Left ventricle myocardium inferior (tissue), 1 donor: ENCODE data around the gene ZNF579. TPM values are rescaled to one million over a fixed set of nuclear protein-coding genes. Genes with fewer than 3 reads are reported as not detected.

Experiments used
- DNase-seq: peaks from one replicate; pipeline ENCODE4 v3.0.0-alpha.2; 2020
- H3K27ac ChIP-seq: fragments of 200-600 bp; replicated peaks from 2 replicates; pipeline ENCODE4 v1.8.0; 2021
- H3K27me3 ChIP-seq: fragments of 200-600 bp; 2 replicates; pipeline ENCODE4 v1.8.0; 2021; ENCODE audit warnings: low read depth
- H3K36me3 ChIP-seq: fragments of 200-600 bp; 2 replicates; pipeline ENCODE4 v1.8.0; 2021
- H3K4me1 ChIP-seq: fragments of 200-600 bp; 2 replicates; pipeline ENCODE4 v1.8.0; 2021
- H3K4me3 ChIP-seq: fragments of 200-600 bp; 2 replicates; pipeline ENCODE4 v1.8.0; 2021; ENCODE audit warnings: mild to moderate bottlenecking, moderate library complexity
- H3K9me3 ChIP-seq: fragments of 200-600 bp; replicated peaks from 2 replicates; pipeline ENCODE4 v1.8.0; 2021
- CTCF ChIP-seq: fragments of 200-600 bp; IDR thresholded peaks from 2 replicates; pipeline ENCODE4 v1.8.0; 2021; ENCODE audit warnings: antibody characterized with exemption, mild to moderate bottlenecking, borderline replicate concordance
- intact Hi-C: fragments of 100-400 bp; cut with micrococcal nuclease; formaldehyde crosslinking; loops from one replicate; pipeline ENCODE4 v1.11.0; 2022
- total RNA-seq: library from RNA; stranded (reverse); fragmentation: NEBNext Ultra II Directional; extraction: Animal tissue kit (Norgen Biotek cat#: 25700); gene quantifications from one replicate; pipeline ENCODE4 v1.2.1, GENCODE V29; 2021
- donor health status: DM: no; HTN: yes; CAD: no; lungs with severe emphysema.

ZNF579 gene
- total RNA-seq, 1 donor from 2014 or later: 11.5 TPM

GRCh38 chr19:55543567-55543966 lies 37.1 kb downstream of the ZNF579 start:
- Histone ChIP-seq H3K4me3 (no peak overlapping the region), H3K9me3 (no peaks in the 10 kb centered on the region), H3K27me3 (peaks cover 10% of the 10 kb centered on the region), H3K36me3 (no peaks in the 10 kb centered on the region), H3K27ac (no peak overlapping the region), H3K4me1 (peaks cover 36% of the 10 kb centered on the region)
- TF ChIP-seq CTCF: no peak
- no peak for DNase-seq
- intact Hi-C loops: no loop called here

GRCh38 chr19:55542292-55542855 lies 38.3 kb downstream of the ZNF579 start:
- TF ChIP-seq CTCF: no peak
- intact Hi-C loops: no loop called here
- H3K4me3 ChIP-seq: no peak overlapping the region
- no peak overlapping the region for H3K27ac ChIP-seq
- H3K36me3 ChIP-seq: no peaks in the 10 kb centered on the region
- no peaks in the 10 kb centered on the region for H3K9me3 ChIP-seq
- DNase-seq: no peak
- H3K27me3 ChIP-seq: peaks cover 8% of the 10 kb centered on the region
- peaks cover 30% of the 10 kb centered on the region for H3K4me1 ChIP-seq

GRCh38 chr19:55541091-55541490 lies 39.6 kb downstream of the ZNF579 start:
- H3K4me3 ChIP-seq: no peak overlapping the region
- H3K36me3 ChIP-seq: no peaks in the 10 kb centered on the region
- peaks cover 3% of the 10 kb centered on the region for H3K27me3 ChIP-seq
- no peak for TF ChIP-seq CTCF
- H3K4me1 ChIP-seq: peaks cover 17% of the 10 kb centered on the region
- no peaks in the 10 kb centered on the region for H3K9me3 ChIP-seq
- intact Hi-C loops: no loop called here
- no peak overlapping the region for H3K27ac ChIP-seq
- no peak for DNase-seq

GRCh38 chr19:55540619-55541018 lies 40.0 kb downstream of the ZNF579 start:
- H3K36me3 ChIP-seq: no peaks in the 10 kb centered on the region
- intact Hi-C loops: no loop called here
- H3K27me3 ChIP-seq: peaks cover 3% of the 10 kb centered on the region
- H3K27ac ChIP-seq: no peak overlapping the region
- DNase-seq: no peak
- no peak for TF ChIP-seq CTCF
- no peaks in the 10 kb centered on the region for H3K9me3 ChIP-seq
- no peak overlapping the region for H3K4me3 ChIP-seq
- peaks cover 12% of the 10 kb centered on the region for H3K4me1 ChIP-seq

- Histone ChIP-seq H3K4me1 (no peaks in the 10 kb centered on the region), H3K36me3 (no peaks in the 10 kb centered on the region), H3K9me3 (no peaks in the 10 kb centered on the region), H3K4me3 (no peak overlapping the region), H3K27ac (no peak overlapping the region), H3K27me3 (peaks cover 3% of the 10 kb centered on the region)
- intact Hi-C loops: no loop called here
- TF ChIP-seq CTCF: no peak
- no peak for DNase-seq
These were observed 41.3 kb downstream of the ZNF579 start for GRCh38 chr19:55539090-55539984.
